GM18868 (cell line): ENCODE results near the gene KANTR.

Source experiments
- ATAC-seq: cut with Tn5 transposase; IDR thresholded peaks from one replicate; pipeline ENCODE4 v1.9.1; 2021; ENCODE audit warnings: mild to moderate bottlenecking, moderate library complexity; ENCODE audit not compliant: unreplicated experiment

KANTR gene

GRCh38 chrX:53080628-53081580 is 13.0 kb upstream of the KANTR start:
- ATAC-seq, result no peak

- peak; percentile 93 for ATAC-seq
These were observed 11.8 kb upstream of the KANTR start, which contains the start of gene TSPYL2 for GRCh38 chrX:53081925-53082772. Gene TSPYL2 (plus strand): TSS chrX:53082367. CDS start chrX:53082499, 132 bp downstream.

GRCh38 chrX:53082773-53083616 is 10.9 kb upstream of the KANTR start:
- no peak for ATAC-seq

GRCh38 chrX:53084043-53084570 is 9.8 kb upstream of the KANTR start:
- no peak for ATAC-seq

- ATAC-seq, result no peak
These were observed 9.1 kb upstream of the KANTR start for GRCh38 chrX:53084863-53085262.

- ATAC-seq, result no peak
These were observed 8.2 kb upstream of the KANTR start for GRCh38 chrX:53085661-53086229.

- ATAC-seq, result no peak
These were observed 7.5 kb upstream of the KANTR start for GRCh38 chrX:53086464-53086863.

GRCh38 chrX:53087388-53087831 is 6.5 kb upstream of the KANTR start:
- no peak for ATAC-seq

- ATAC-seq, result no peak
These were observed 5.6 kb upstream of the KANTR start for GRCh38 chrX:53088136-53088974.

- no peak for ATAC-seq
These were observed 4.6 kb upstream of the KANTR start for GRCh38 chrX:53089224-53089842.

- no peak for ATAC-seq
These were observed 4.0 kb upstream of the KANTR start for GRCh38 chrX:53089925-53090324.

GRCh38 chrX:53091354-53091753 is 2.6 kb upstream of the KANTR start:
- ATAC-seq, result no peak

- peak; percentile 63 for ATAC-seq
These were observed 726 bp upstream of the KANTR start for GRCh38 chrX:53093177-53093655.

GRCh38 chrX:53094582-53094905 is 602 bp downstream of the KANTR start:
- no peak for ATAC-seq

GRCh38 chrX:53095796-53096195 is 1.9 kb downstream of the KANTR start:
- ATAC-seq, result no peak

GRCh38 chrX:53114864-53115549 is 21.1 kb downstream of the KANTR start:
- no peak for ATAC-seq

GRCh38 chrX:53115550-53115874 is 21.6 kb downstream of the KANTR start:
- no peak for ATAC-seq

- ATAC-seq, result no peak
These were observed 22.2 kb downstream of the KANTR start for GRCh38 chrX:53116101-53116500.
